Pancreas (tissue), 10 donors: ENCODE measurements around the gene GRM4. TPM values are rescaled to one million over a fixed set of nuclear protein-coding genes. Genes with fewer than 3 reads are reported as not detected.

Experiments used
- ATAC-seq, 4 donors: fragments of 200-7000 bp; cut with Tn5 transposase; one replicate each; pipeline versions ENCODE4 v1.8.0 to v1.9.1; 2020; ENCODE audit warnings: mild to moderate bottlenecking in 4 of 4, moderate library complexity in 4 of 4
- DNase-seq, 6 donors: peaks; one replicate each; pipeline ENCODE4 v3.0.0-alpha.2; 2020
- FAIRE-seq: peaks from 2 replicates; lab custom pipeline; 2012; peaks lifted over from hg19 to GRCh38; lab: Jason Lieb, UNC
- H3K27ac ChIP-seq, 4 donors: fragments of 200-600 bp; sonication (generic); 1 replicate in 3 of 4; 2 replicates in 1 of 4; pipeline versions ENCODE4 v1.5.0 to v1.8.0; 2020
- H3K27me3 ChIP-seq, 4 donors: fragments of 200-600 bp; one replicate each; pipeline ENCODE4 v1.8.0; 2021
- H3K36me3 ChIP-seq, 3 donors: fragments of 200-600 bp; sonication (generic) in 1 of 3; one replicate each; pipeline versions ENCODE4 v1.5.0 to v1.8.0; 2020 to 2021
- H3K4me1 ChIP-seq, 3 donors: fragments of 200-600 bp; one replicate each; pipeline ENCODE4 v1.8.0; 2021
- H3K4me3 ChIP-seq, 4 donors: fragments of 200-600 bp; sonication (generic) in 2 of 4; one replicate each; pipeline versions ENCODE4 v1.5.0 to v1.8.0; 2020 to 2021
- H3K9me3 ChIP-seq, 4 donors: fragments of 200-600 bp; one replicate each; pipeline ENCODE4 v1.8.0; 2021
- CTCF ChIP-seq, 4 donors: fragments of 200-600 bp; sonication (generic) in 3 of 4; IDR thresholded peaks; one replicate each; pipeline versions ENCODE4 v1.5.0 to v1.8.0; 2021; ENCODE audit warnings: antibody characterized with exemption in 4 of 4
- WGBS, 2 donors: extraction: QIAGEN DNeasy Blood & Tissue Kit; methylation state at CpG; one replicate each; pipeline ENCODE4 v1.1.7; 2013; 5-methylcytosine and 5-hydroxymethylcytosine counted together
- intact Hi-C, 3 donors: fragments of 100-400 bp; cut with DNase I; formaldehyde crosslinking; loops; one replicate each; pipeline versions ENCODE4 v1.11.1 to v1.14.2; 2022
- polyA plus RNA-seq, 2 donors: library from polyadenylated mRNA; stranded (reverse); fragments of 200-250 nt; gene quantifications; one replicate each; pipeline ENCODE4 v1.2.3, GENCODE V29; 2013
- total RNA-seq, 6 donors: library from RNA; stranded (reverse); fragmentation: NEBNext Ultra II Directional in 4 of 6; extraction: Animal tissue kit (Norgen Biotek cat#: 25700) in 4 of 6; gene quantifications; one replicate each; pipeline versions ENCODE4 v1.2.1 to v1.2.4, GENCODE V29; 2021 to 2023
- donor health status: healthy with polysubstance abuse.
- donor health status: DM: no; HTN: no; CAD: no; lungs with moderate emphysema.
- donor health status: DM: no; HTN: no; CAD: no.
- donor health status: control.
- donor health status: control.
- donor health status: Bipolar disorder and iron deficiency.
- donor health status: DM: yes; HTN: yes; CAD: no.
- donor health status: DM: no; HTN: no; CAD: no.
- donor health status: DM: no; HTN: no; CAD: no.
- donor health status: DM: yes; HTN: yes; CAD: no.

The GRM4 gene
- total and polyA plus RNA-seq, 8 donors, result 0.23 to 6.8 (median 1.3) TPM

DNA sequence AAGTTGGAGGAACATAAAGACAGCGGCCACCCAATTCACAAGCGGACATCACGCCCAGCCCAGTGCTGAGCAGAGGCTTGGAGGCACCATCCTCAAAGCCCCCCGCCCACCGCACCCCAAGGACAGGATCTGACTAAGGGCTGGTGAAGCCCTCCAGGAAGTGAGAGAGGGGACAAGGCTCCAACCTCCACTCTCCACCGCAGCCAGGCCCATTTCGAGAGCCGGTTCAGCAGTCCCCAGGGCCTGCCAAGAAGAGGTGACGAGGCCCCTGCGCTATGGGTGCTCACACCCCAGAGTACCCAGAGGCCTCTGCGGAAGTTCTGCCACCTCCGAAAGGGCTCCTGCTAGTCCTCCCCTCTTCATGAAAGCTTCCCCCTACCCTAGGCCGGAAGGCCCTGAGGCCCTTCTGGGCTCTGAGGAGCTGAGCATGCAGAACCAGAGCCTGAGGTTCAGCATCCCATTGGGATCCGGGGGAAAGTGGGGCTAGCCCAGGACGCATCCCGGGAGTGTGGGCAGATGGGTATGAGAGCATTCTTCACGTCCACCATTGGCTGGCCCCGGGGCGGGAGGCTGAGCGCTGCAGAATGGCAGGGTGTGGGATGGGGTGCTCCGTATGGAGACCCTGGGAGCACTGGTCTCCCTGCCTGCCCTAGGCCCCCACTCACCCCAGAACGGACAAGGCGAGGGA lies 2.5 kb downstream of the GRM4 start:
- DNase-seq, result no peak
- 45 to 48% methylated on average over 21 to 23 of the region's 23 CpGs for WGBS, 2 donors
- ATAC-seq, result no peak
- Histone ChIP-seq H3K4me3 (peak overlapping the region in 1 of 4 donors; percentile 46), H3K36me3 (no peaks in the 10 kb centered on the region), H3K27ac (no peak overlapping the region), H3K27me3 (peaks cover 0 to 32% (median 5%) of the 10 kb centered on the region in 4 donors), H3K9me3 (no peaks in the 10 kb centered on the region), H3K4me1 (peaks cover 10 to 16% (median 15%) of the 10 kb centered on the region in 3 donors)
- no peak for FAIRE-seq
- intact Hi-C loops, result no loop called here
- no peak for TF ChIP-seq CTCF (IDR thresholded peaks at IDR 0.05)

DNA sequence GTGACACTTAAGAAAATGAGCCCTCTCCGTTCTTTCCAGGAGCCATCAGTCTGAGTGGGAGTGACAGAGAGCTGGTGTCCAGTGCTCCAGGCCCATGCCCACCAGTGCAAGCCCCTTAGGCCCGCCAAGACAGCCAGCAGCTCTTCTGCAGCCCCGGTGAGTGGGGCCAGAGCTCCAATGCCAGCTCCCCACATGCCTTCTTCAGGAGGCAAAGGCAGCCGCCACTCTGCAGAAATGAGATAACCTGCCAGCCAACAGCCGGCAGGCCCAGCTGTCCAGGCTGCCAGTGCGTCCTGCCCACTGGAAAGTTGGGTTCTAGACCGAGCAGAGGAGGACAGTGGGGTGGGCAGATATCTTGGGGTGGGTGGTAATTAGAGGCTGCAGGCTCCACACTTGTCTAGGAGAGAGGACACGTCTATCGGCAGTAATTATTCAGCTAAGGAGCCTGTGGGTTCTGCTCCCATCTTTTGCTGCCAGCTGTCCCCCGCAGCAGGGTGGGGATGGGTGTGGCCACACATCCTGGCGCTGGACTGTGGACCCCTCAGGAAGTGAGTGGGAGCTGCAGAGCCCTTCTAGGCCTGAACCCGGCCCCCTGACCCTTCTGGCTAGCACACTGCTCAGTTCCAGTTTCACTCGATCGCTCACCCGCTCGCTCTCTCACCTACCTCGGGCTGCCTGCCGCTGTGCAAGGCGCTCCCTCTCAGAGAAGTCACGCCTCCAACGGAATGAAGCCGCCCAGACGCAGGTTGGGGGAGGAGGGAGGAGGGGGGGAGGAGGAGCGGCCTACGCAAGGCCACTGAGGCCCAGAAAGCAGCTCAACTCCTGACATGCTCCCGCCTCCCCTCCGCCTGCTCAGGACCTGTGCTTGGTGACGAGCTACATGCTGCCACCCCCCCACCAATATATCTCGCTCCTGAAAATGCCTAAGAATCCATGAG lies 3.6 kb downstream of the GRM4 start:
- ATAC-seq, result peak in 3 of 4 donors; percentile 6 to 36 (median 33)
- no peak for TF ChIP-seq CTCF (IDR thresholded peaks at IDR 0.05)
- FAIRE-seq, result no peak
- WGBS, 2 donors, result 24 to 38% methylated on average over 20 to 29 of the region's 29 CpGs
- Histone ChIP-seq H3K9me3 (no peaks in the 10 kb centered on the region), H3K27me3 (peaks cover 0 to 32% (median 5%) of the 10 kb centered on the region in 4 donors), H3K4me3 (no peak overlapping the region), H3K27ac (no peak overlapping the region), H3K36me3 (no peaks in the 10 kb centered on the region), H3K4me1 (peaks cover 10 to 16% (median 15%) of the 10 kb centered on the region in 3 donors)
- DNase-seq, result peak in 1 of 6 donors; percentile 18
- intact Hi-C loops, result no loop called here

DNA sequence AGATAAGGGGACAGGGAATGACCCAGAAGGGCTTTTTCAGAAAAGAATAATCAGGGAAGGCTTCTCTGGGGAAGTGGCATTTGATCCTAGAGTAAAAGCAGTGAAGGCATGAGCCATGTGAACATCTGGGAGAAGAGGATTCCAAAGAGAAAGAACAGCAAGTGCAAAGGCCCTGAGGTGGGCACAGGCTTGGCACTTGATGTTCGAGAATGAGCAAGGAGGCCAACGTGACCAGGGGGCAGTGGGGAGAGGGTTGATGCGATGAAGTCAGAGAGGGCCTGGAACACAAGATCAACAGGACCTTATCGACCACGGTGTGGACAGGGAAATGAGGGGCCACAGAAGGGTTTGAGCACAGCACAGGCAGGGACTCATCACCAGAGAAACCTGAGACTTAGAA lies 5.8 kb downstream of the GRM4 start:
- TF ChIP-seq CTCF (IDR thresholded peaks at IDR 0.05), result no peak
- no peaks in the 10 kb centered on the region for H3K9me3 ChIP-seq
- H3K4me1 ChIP-seq, result peaks cover 10 to 16% (median 15%) of the 10 kb centered on the region in 3 donors
- DNase-seq (no peak), ATAC-seq (no peak), FAIRE-seq (no peak)
- H3K36me3 ChIP-seq, result no peaks in the 10 kb centered on the region
- no peak overlapping the region for H3K27ac ChIP-seq
- WGBS, 2 donors, result 65 to 66% methylated on average over 5 of the region's 5 CpGs
- peaks cover 0 to 32% (median 5%) of the 10 kb centered on the region in 4 donors for H3K27me3 ChIP-seq
- intact Hi-C loops, result no loop called here
- no peak overlapping the region for H3K4me3 ChIP-seq

- TF ChIP-seq CTCF (IDR thresholded peaks at IDR 0.05), result no peak
- Histone ChIP-seq H3K4me3 (no peak overlapping the region), H3K4me1 (peaks cover 2 to 6% (median 5%) of the 10 kb centered on the region in 3 donors), H3K9me3 (no peaks in the 10 kb centered on the region), H3K36me3 (no peaks in the 10 kb centered on the region), H3K27ac (no peak overlapping the region), H3K27me3 (peaks cover 0 to 26% (median 5%) of the 10 kb centered on the region in 4 donors)
- no peak for ATAC-seq
- intact Hi-C loops, result no loop called here
- no peak for FAIRE-seq
- peak in 1 of 6 donors; percentile 37 for DNase-seq
- 52 to 59% methylated on average over 3 to 4 of the region's 5 CpGs for WGBS, 2 donors
These were observed 6.9 kb downstream of the GRM4 start for GRCh38 chr6:34138914-34139510.
